Panc1 (cell line): ENCODE data around the gene SLIT3. TPM values are rescaled to one million over a fixed set of nuclear protein-coding genes. Genes with fewer than 3 reads are reported as not detected.

Source experiments
- ATAC-seq: fragments of 200-7000 bp; cut with Tn5 transposase; 2 replicates; pipeline ENCODE4 v1.9.1; 2020; ENCODE audit warnings: mild to moderate bottlenecking, moderate library complexity
- BruUV-seq: library from RNA; stranded (reverse); fragments of 400-500 nt; replicated peaks from 2 replicates; lab custom pipeline; 2021; lab: Mats Ljungman, UMichigan
- CTCF ChIA-PET: fragments of 300-600 bp; sonication (Branson Sonifier 250); formaldehyde crosslinking; loops from one replicate; lab custom pipeline; 2022; ENCODE audit warnings: antibody characterized with exemption; lab: Charles Lee
- POLR2A ChIA-PET: fragments of 300-600 bp; sonication (Branson Sonifier 250); formaldehyde crosslinking; loops from one replicate; lab custom pipeline; 2022; ENCODE audit warnings: antibody characterized with exemption; lab: Charles Lee
- DNase-seq: peaks from one replicate; pipeline ENCODE4 v3.0.0-alpha.2; 2010; ENCODE audit warnings: low read depth, low spot score
- H3K27ac ChIP-seq: 2 replicates; pipeline ENCODE4 v1.5.1; 2011; ENCODE audit warnings: mild to moderate bottlenecking, low read length, inconsistent platforms
- H3K27me3 ChIP-seq: fragments of 200-500 bp; sonication (Bioruptor generic); 2 replicates; pipeline ENCODE4 v1.6.0; 2014; ENCODE audit warnings: low read length, inconsistent platforms; ENCODE audit not compliant: control insufficient read depth, insufficient read depth
- H3K36me3 ChIP-seq: fragments of 200-500 bp; sonication (Bioruptor generic); 2 replicates; pipeline ENCODE4 v1.5.1; 2014; ENCODE audit warnings: inconsistent platforms, mild to moderate bottlenecking, low read length, moderate library complexity; ENCODE audit not compliant: control insufficient read depth, insufficient read depth
- H3K4me1 ChIP-seq: 2 replicates; pipeline ENCODE4 v1.5.1; 2011; ENCODE audit warnings: inconsistent platforms, mild to moderate bottlenecking, low read length, moderate library complexity; ENCODE audit not compliant: control insufficient read depth, insufficient read depth
- H3K4me3 ChIP-seq, 2 experiments: 2 replicates each; pipeline ENCODE4 v1.5.1; 2011 to 2012; ENCODE audit warnings: low read depth in 2 of 2, low read length in 2 of 2, mild to moderate bottlenecking in 2 of 2, inconsistent platforms in 1 of 2, moderate library complexity in 1 of 2
- H3K9me3 ChIP-seq: fragments of 200-500 bp; sonication (Bioruptor generic); 2 replicates; pipeline ENCODE4 v1.5.1; 2014; ENCODE audit warnings: low read depth, mild to moderate bottlenecking, inconsistent platforms, low read length, moderate library complexity; ENCODE audit not compliant: control insufficient read depth, insufficient read depth
- CTCF ChIP-seq: fragments of 450-650 bp; IDR thresholded peaks from 2 replicates; pipeline ENCODE4 v1.5.1; 2017; ENCODE audit warnings: mild to moderate bottlenecking
- POLR2AphosphoS5 ChIP-seq: IDR thresholded peaks from 2 replicates; pipeline ENCODE4 v1.6.1; 2012; ENCODE audit warnings: mild to moderate bottlenecking, low read depth, low read length, moderate library complexity
- REST ChIP-seq, 2 experiments: IDR thresholded peaks; 2 replicates each; pipeline ENCODE4 v1.6.1; 2011 to 2012; ENCODE audit warnings: low read depth in 2 of 2, control low read depth in 1 of 2, low read length in 1 of 2, mild to moderate bottlenecking in 1 of 2, moderate library complexity in 1 of 2; ENCODE audit not compliant: insufficient read depth in 1 of 2
- SIN3A ChIP-seq: IDR thresholded peaks from 2 replicates; pipeline ENCODE4 v1.6.1; 2012; ENCODE audit warnings: low read depth, mild to moderate bottlenecking, low read length, moderate library complexity, borderline replicate concordance; ENCODE audit not compliant: insufficient read depth
- TCF7L2 ChIP-seq: IDR thresholded peaks from 2 replicates; pipeline ENCODE4 v1.6.1; 2011; ENCODE audit warnings: mild to moderate bottlenecking, low read depth, low read length, inconsistent platforms
- in situ Hi-C: cut with HindIII; loops from 2 replicates; pipeline ENCODE4 v1.10.0; 2016; ENCODE audit warnings: low sequenced_read_pairs, low pct_unique_long_range_greater_than_20kb
- intact Hi-C: fragments of 100-400 bp; cut with micrococcal nuclease; formaldehyde crosslinking; loops from one replicate; pipeline ENCODE4 v1.10.0; 2022; ENCODE audit not compliant: unreplicated experiment
- total RNA-seq: library from RNA; stranded (reverse); gene quantifications from one replicate; pipeline ENCODE4 v1.2.1, GENCODE V29; 2021; ENCODE audit not compliant: unreplicated experiment

SLIT3 gene
- total RNA-seq, 1 experiment from 2014 or later, result 26.4 TPM

- Histone ChIP-seq H3K9me3 (no peaks in the 10 kb centered on the region), H3K27ac (no peak overlapping the region), H3K27me3 (no peaks in the 10 kb centered on the region), H3K4me3 (no peak overlapping the region), H3K36me3 (no peaks in the 10 kb centered on the region), H3K4me1 (no peaks in the 10 kb centered on the region; the same call in 1 of the 2 replicates)
- in situ Hi-C loops (no loop called here), intact Hi-C loops (no loop called here)
- ChIA-PET CTCF (interaction anchor here (0.6 kb wide), 1 partner anchor 20 kb away, joined by 3 read pairs; no protein-coding TSS in a partner anchor), POLR2A (no interaction called here)
- no peak for DNase-seq
- no peak for TF ChIP-seq POLR2AphosphoS5
- TF ChIP-seq SIN3A, result no peak
- TF ChIP-seq REST (IDR thresholded peaks at IDR 0.05; ENCODE audit: insufficient read depth in 1 of 2, low read depth in 2 of 2, low read length in 1 of 2), result no peak
- TF ChIP-seq CTCF, result no peak
- no peak for TF ChIP-seq TCF7L2
- no peak for ATAC-seq
- BruUV-seq, result no TSS peak
Measured at GRCh38 chr5:169070413-169070812, 230.5 kb downstream of the SLIT3 start.

- DNase-seq (no peak), ATAC-seq (no peak)
- intact Hi-C loops (no loop called here), in situ Hi-C loops (no loop called here)
- Histone ChIP-seq H3K4me3 (no peak overlapping the region), H3K27ac (no peak overlapping the region), H3K27me3 (no peaks in the 10 kb centered on the region), H3K36me3 (no peaks in the 10 kb centered on the region), H3K9me3 (no peaks in the 10 kb centered on the region), H3K4me1 (no peaks in the 10 kb centered on the region; the same call in none of the 2 replicates)
- ChIA-PET CTCF (no interaction called here), POLR2A (no interaction called here)
- BruUV-seq, result no TSS peak
- TF ChIP-seq SIN3A (no peak), CTCF (no peak), POLR2AphosphoS5 (no peak), REST (IDR thresholded peaks at IDR 0.05; ENCODE audit: insufficient read depth in 1 of 2, low read depth in 2 of 2, low read length in 1 of 2) (no peak), TCF7L2 (no peak)
Measured at GRCh38 chr5:169067751-169068173, 233.2 kb downstream of the SLIT3 start.
